Measurements from ENCODE around the gene HEMK1. TPM values are rescaled to one million over a fixed set of nuclear protein-coding genes. Genes with fewer than 3 reads are reported as not detected.

The HEMK1 gene
- total RNA-seq, 4 donors from 2014 or later, result 4.8 to 8.3 (median 6.7) TPM

- TF ChIP-seq CTCF (IDR thresholded peaks at IDR 0.05), result no peak
- ATAC-seq (ENCODE audit: low FRiP score), result no peak
Measured at GRCh38 chr3:50610992-50611463, 41.7 kb downstream of the HEMK1 start.

GRCh38 chr3:50611464-50612233 is 42.3 kb downstream of the HEMK1 start, which contains the start of gene CISH:
TSS of gene CISH (minus strand) at chr3:50611774. CDS start at chr3:50611650, 124 bp downstream.
- peak; percentile 90 for ATAC-seq (ENCODE audit: low FRiP score)
- DNase-seq (ENCODE audit: low spot score), result peak; percentile 87
- peak in 1 of 3 donors; percentile 11 for TF ChIP-seq CTCF (IDR thresholded peaks at IDR 0.05)

More at GRCh38 chr3:50610992-50611463, 41.7 kb downstream of the HEMK1 start:
- DNase-seq (ENCODE audit: low spot score), result no peak

- no peak for ATAC-seq (ENCODE audit: low FRiP score)
- TF ChIP-seq CTCF (IDR thresholded peaks at IDR 0.05), result no peak
- DNase-seq (ENCODE audit: low spot score), result no peak
Measured at GRCh38 chr3:50612234-50612882, 43.0 kb downstream of the HEMK1 start.

GRCh38 chr3:50612970-50613846 is 43.9 kb downstream of the HEMK1 start:
- DNase-seq (ENCODE audit: low spot score), result no peak
- TF ChIP-seq CTCF (IDR thresholded peaks at IDR 0.05), result no peak
- no peak for ATAC-seq (ENCODE audit: low FRiP score)

- TF ChIP-seq CTCF (IDR thresholded peaks at IDR 0.05), result no peak
- ATAC-seq (ENCODE audit: low FRiP score) (no peak), DNase-seq (ENCODE audit: low spot score) (no peak)
Measured at GRCh38 chr3:50615190-50615589, 45.9 kb downstream of the HEMK1 start.

GRCh38 chr3:50616003-50616769 is 46.9 kb downstream of the HEMK1 start:
- peak in 2 of 3 donors; percentile 87 for TF ChIP-seq CTCF (IDR thresholded peaks at IDR 0.05)
- peak; percentile 37 for ATAC-seq (ENCODE audit: low FRiP score)
- DNase-seq (ENCODE audit: low spot score), result peak; percentile 61

Data from omental fat pad (tissue), 4 donors.